ENCODE results near the gene HBA1. TPM values are rescaled to one million over a fixed set of nuclear protein-coding genes. Genes with fewer than 3 reads are reported as not detected.
A peak's percentile ranks its signal among the peaks of the same experiment; 100 is the strongest.
"Not testable (repeated sequence)": the region's sequence is repeated elsewhere in the genome, so short reads cannot be mapped to it uniquely, and the experiment has no call there.

HBA1 gene
- total RNA-seq, 1 experiment from 2014 or later: not detected

DNA sequence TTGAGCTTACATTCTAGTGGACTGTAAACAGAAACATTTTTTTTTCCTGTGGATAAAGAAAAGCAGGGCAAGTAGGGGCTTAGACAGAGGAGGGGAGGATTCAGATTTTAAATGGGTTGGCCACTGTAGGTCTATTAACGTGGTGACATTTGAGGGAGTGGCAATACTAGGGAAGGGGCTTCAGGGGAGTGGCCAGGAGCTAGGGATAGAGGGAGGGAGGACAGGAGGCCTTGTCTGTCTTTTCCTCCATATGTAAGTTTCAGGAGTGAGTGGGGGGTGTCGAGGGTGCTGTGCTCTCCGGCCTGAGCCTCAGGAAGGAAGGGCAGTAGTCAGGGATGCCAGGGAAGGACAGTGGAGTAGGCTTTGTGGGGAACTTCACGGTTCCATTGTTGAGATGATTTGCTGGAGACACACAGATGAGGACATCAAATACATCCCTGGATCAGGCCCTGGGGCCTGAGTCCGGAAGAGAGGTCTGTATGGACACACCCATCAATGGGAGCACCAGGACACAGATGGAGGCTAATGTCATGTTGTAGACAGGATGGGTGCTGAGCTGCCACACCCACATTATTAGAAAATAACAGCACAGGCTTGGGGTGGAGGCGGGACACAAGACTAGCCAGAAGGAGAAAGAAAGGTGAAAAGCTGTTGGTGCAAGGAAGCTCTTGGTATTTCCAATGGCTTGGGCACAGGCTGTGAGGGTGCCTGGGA is 17.2 kb upstream of the HBA1 start:
- DNase-seq (ENCODE audit: low spot score): no peak

DNA sequence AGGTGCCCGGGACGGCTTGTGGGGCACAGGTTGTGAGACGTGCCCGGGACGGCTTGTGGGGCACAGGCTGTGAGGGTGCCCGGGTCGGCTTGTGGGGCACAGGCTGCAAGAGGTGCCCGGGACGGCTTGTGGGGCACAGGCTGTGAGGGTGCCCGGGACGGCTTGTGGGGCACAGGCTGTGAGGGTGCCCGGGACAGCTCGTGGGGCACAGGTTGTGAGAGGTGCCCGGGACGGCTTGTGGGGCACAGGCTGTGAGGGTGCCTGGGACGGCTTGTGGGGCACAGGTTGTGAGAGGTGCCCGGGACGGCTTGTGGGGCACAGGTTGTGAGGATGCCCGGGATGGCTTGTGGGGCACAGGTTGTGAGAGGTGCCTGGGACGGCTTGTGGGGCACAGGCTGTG is 16.2 kb upstream of the HBA1 start:
- not testable (repeated sequence) for DNase-seq (ENCODE audit: low spot score)

DNA sequence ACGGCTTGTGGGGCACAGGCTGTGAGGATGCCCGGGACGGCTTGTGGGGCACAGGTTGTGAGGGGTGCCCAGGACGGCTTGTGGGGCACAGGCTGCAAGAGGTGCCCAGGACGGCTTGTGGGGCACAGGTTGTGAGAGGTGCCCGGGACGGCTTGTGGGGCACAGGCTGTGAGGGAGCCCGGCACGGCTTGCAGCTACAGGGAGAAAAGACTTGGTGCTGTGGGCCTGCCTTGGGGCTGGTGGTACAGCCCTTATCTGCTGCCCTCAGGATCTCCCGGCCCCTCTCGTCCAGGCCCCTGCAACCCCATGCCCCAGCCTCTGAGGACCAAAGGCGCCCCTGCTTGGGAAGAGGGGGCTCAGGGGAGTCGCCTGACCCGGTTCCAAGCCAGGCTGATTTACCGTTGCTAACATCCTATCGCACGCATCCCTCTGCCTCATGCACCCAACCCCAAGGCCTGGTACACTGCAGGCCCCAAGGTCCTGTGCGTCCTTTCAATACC is 15.7 kb upstream of the HBA1 start:
- DNase-seq (ENCODE audit: low spot score): no peak

DNA sequence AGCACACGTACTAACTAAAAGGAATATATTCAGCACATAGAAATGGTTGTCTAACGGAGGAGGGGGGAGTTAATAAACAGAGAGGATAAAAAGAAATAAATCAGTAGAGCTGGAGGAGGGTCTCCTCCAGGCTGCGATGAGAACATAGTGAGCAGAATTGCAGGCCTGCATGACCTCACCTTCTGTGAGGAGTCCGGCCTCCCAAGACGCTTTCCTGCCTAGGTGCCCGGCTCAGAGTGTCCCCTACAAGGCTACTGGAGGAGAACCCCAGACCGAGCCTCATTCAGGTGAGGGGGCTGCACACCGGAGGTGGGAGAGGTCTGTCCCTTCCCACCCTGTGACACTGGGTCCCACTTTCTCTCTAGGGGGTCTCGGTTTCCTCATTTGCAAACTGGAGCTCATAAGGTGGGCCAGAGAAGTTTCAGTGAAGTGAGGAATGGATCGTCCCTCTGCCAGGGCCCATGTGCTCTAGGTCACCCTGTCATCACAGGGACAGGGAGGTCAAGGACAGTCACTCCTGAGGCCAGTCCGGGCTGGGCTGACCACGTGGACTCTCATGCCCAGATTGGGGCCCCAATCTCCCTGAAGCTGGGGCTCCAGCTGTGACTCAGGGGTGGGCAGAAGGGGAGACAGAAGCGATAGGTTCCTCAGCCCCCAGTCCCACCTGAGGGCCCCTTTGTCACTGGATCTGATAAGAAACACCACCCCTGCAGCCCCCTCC is 14.0 kb upstream of the HBA1 start:
- DNase-seq (ENCODE audit: low spot score): no peak

DNA sequence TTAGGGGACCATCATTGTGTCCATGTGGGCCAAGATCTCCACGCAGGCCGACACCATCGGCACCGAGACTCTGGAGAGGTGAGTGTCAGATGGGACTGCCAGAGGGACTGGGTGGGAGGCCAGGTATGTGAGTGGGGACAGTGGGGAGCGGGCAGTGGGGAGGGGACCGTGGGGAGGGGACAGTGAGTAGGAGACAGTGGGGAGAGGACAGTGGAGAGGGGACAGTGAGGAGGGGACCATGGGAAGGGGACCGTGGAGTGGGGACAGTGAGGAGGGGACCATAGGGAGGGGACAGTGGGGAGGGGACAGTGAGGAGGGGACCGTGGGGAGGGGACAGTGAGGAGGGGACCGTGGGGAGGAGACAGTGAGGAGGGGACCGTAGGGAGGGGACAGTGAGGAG is 13.3 kb upstream of the HBA1 start:
- not testable (repeated sequence) for DNase-seq (ENCODE audit: low spot score)

DNA sequence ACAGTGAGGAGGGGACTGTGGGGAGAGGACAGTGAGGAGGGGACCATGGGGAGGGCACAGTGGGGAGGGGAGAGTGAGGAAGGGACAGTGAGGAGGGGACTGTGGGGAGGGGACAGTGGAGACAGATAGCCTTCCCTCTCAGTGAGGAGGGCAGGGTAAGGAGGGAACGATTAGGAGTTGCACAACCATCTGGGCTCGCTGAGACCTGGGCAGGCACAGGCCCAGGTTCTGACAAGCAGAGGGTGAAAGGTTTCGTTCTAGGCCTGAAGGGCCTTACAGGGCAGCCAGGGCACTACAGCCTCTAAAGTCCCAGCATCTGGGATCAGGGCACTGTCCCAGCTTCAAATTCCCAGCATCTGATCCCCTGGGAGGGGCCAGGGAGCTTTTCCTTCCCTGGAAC is 12.8 kb upstream of the HBA1 start:
- DNase-seq (ENCODE audit: low spot score): not testable (repeated sequence)

DNA sequence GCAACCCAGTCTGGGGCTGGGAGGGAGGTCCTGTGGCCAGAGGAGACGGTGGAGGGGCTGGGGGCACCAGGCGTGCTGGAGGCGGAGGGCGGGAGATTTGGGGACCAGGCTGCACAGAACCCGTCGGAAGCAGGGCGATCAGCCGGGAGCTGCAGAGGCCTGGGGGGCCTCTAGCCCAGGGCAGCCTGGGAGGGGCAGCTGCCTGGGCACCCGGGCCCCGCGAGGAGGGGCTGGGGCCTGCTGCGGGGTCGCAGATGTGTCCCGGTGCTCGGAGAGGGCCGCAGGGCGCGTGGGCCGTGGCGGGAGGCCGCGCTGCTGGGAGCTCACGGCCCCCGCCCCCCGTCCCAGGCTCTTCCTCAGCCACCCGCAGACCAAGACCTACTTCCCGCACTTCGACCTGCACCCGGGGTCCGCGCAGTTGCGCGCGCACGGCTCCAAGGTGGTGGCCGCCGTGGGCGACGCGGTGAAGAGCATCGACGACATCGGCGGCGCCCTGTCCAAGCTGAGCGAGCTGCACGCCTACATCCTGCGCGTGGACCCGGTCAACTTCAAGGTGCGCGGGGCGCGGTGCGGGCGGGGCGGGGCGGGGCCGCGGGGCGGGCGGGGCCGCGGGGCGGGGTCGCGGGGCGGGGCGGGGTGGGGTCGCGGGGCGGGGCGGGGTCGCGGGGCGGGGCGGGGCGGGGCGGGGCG is 12.2 kb upstream of the HBA1 start:
- DNase-seq (ENCODE audit: low spot score): not testable (repeated sequence)

DNA sequence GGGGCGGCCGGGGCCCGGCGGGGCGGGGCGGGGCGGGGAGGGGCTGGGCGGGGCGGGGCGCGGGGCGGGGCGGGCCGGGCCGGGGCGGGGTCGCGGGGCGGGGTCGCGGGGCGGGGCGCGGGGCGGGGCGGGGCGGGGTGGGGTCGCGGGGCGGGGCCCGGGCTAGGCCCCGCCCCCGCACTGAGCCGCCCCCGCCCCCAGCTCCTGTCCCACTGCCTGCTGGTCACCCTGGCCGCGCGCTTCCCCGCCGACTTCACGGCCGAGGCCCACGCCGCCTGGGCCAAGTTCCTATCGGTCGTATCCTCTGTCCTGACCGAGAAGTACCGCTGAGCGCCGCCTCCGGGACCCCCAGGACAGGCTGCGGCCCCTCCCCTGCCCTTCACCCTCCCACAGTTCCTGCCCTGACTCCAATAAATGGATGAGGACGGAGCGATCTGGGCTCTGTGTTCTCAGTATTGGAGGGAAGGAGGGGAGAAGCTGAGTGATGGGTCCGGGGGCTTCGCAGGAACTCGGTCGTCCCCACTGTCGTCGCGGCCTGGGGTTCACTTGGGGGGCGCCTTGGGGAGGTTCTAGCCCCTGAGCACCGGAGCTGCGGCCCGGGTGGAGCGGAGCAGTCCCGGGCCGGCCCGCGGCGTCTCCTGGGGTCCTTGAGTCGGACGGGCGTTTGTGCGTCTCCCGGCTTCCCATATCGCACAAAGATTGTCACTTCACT is 11.5 kb upstream of the HBA1 start:
- DNase-seq (ENCODE audit: low spot score): no peak

DNA sequence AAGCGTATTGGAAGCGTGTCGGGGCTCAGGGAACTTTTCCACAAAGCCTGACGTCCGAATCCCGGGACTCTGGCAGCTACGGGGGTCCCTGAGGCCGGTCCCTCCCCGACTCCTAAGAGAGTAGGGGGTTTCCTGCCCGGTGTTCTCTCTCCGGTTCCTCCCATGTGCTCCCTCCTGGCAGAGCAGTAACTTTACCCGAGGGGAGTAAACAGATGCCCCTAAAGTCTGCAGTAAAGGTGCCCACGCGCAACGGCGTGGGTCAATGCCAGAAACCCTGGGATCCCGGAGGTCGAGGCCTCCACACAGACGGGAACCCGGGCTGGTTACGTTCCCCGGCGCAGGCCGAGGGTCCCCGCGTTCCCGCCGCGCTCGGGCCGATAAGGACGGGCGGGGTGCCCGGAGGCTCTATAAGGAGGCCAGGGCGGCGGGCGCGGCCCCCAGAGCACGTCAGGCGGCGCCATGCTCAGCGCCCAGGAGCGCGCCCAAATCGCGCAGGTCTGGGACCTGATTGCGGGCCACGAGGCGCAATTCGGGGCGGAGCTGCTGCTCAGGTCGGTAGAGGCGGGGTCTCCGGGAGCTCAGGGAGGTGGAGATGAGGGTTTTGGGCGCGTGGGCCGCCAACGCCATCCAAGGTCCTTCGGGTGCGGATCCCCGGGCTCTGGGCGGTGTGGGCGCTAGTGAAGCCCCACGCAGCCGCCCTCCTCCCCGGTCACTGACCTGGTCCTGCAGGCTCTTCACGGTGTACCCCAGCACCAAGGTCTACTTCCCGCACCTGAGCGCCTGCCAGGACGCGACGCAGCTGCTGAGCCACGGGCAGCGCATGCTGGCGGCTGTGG is 10.7 kb upstream of the HBA1 start, which contains the start of gene HBM:
Gene HBM, plus strand, starts transcription at position 440 of the 836 bp plus-strand sequence. Its CDS starts 20 bp downstream, at position 460.
- no peak for DNase-seq (ENCODE audit: low spot score)

DNA sequence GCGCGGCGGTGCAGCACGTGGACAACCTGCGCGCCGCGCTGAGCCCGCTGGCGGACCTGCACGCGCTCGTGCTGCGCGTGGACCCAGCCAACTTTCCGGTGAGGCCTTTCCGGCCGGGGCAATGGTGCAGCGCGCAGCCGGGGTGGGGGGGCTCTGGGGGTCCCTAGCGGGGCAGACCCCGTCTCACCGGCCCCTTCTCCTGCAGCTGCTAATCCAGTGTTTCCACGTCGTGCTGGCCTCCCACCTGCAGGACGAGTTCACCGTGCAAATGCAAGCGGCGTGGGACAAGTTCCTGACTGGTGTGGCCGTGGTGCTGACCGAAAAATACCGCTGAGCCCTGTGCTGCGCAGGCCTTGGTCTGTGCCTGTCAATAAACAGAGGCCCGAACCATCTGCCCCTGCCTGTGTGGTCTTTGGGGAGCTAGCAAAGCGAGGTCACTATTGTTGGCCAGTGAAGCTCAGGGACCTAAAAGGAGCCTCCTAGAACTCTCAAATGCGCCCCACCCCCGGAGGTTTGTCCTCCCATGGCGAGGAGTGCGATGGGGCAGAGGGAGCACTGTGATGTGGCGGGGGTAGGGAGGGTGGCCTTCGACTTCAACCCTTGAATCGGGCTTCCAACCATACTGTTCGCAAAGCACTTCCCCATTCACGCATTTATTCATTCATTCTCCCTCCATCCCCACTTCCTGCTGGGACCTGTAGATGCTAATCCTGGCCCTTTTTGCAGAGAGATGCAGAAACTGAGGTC is 9.9 kb upstream of the HBA1 start:
- no peak for DNase-seq (ENCODE audit: low spot score)

DNA sequence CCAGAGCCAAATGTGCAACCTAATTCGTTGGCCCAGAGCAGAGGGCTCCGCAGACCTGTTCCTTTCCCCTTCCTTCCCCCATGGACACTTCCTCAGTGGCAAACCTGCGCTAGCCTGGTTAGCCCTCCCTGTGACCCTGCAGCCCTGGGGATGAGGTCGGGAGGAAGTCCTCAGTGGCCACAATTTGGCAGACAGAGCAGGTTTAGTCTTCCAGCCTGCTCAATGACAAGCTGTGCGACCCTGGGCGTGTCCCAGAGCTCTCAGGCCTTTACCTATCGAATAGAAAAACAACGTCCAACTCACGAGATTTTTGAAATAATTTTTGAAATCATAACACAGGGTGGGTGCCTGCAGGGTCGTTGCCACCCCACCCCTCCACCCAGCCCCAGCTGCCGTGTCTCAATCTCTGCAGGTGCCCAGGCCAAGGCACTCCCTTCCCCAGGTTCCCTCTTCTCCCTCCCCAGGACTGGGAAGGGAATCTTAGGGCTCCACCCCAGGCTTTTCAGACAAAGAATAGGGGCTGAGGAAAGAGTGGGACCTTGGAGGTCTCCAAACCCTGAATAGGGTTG is 9.3 kb upstream of the HBA1 start:
- DNase-seq (ENCODE audit: low spot score): no peak

DNA sequence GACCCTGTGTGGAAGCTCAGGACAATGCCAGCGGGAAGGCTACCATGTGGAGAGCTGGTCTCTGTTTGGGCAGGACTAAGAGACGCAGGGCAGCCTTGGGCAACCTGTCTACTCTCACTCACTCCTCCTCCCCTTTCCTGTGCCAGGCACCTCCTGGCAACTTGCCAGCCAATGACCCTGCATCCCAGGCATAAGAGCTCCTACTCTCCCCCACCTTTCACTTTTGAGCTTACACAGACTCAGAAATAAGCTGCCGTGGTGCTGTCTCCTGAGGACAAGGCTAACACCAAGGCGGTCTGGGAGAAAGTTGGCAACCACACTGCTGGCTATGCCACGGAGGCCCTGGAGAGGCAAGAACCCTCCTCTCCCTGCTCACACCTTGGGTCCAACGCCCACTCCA is 8.1 kb upstream of the HBA1 start:
- no peak for DNase-seq (ENCODE audit: low spot score)

DNA sequence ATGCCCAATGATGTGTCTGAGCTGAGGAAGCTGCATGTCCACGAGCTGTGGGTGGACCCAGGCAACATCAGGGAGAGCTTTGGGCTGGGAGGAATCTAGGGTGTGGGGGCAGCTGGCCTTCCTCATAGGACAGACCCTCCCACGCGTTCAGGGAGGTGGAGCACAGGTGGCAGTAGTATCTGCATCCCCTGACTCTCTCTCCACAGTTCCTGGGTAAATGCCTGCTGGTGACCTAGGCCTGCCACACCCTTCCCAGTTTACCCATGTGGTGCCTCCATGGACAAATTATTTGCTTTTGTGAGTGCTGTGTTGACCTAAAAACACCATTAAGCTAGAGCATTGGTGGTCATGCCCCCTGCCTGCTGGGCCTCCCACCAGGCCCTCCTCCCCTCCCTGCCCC is 7.5 kb upstream of the HBA1 start:
- DNase-seq (ENCODE audit: low spot score): no peak

DNA sequence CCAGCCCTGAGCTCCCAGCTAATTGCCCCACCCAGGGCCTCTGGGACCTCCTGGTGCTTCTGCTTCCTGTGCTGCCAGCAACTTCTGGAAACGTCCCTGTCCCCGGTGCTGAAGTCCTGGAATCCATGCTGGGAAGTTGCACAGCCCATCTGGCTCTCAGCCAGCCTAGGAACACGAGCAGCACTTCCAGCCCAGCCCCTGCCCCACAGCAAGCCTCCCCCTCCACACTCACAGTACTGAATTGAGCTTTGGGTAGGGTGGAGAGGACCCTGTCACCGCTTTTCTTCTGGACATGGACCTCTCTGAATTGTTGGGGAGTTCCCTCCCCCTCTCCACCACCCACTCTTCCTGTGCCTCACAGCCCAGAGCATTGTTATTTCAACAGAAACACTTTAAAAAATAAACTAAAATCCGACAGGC is 6.4 kb upstream of the HBA1 start:
- peak; percentile 49 for DNase-seq (ENCODE audit: low spot score)

DNA sequence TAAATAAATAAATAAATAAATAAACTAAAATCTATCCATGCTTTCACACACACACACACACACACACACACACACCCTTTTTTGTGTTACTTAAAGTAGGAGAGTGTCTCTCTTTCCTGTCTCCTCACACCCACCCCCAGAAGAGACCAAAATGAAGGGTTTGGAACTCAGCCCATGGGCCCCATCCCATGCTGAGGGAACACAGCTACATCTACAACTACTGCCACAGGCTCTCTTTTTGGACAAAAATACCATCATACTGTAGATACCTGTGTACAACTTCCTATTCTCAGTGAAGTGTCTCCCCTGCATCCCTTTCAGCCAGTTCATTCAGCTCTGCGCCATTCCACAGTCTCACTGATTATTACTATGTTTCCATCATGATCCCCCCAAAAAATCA is 5.7 kb upstream of the HBA1 start:
- DNase-seq (ENCODE audit: low spot score): no peak

DNA sequence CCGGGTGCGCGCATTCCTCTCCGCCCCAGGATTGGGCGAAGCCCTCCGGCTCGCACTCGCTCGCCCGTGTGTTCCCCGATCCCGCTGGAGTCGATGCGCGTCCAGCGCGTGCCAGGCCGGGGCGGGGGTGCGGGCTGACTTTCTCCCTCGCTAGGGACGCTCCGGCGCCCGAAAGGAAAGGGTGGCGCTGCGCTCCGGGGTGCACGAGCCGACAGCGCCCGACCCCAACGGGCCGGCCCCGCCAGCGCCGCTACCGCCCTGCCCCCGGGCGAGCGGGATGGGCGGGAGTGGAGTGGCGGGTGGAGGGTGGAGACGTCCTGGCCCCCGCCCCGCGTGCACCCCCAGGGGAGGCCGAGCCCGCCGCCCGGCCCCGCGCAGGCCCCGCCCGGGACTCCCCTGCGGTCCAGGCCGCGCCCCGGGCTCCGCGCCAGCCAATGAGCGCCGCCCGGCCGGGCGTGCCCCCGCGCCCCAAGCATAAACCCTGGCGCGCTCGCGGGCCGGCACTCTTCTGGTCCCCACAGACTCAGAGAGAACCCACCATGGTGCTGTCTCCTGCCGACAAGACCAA is 4.0 kb upstream of the HBA1 start, which contains the start of gene HBA2:
Gene HBA2, plus strand, starts transcription at position 503 of the 568 bp plus-strand sequence. Its CDS starts 37 bp downstream, at position 540.
- DNase-seq (ENCODE audit: low spot score): not testable (repeated sequence)

DNA sequence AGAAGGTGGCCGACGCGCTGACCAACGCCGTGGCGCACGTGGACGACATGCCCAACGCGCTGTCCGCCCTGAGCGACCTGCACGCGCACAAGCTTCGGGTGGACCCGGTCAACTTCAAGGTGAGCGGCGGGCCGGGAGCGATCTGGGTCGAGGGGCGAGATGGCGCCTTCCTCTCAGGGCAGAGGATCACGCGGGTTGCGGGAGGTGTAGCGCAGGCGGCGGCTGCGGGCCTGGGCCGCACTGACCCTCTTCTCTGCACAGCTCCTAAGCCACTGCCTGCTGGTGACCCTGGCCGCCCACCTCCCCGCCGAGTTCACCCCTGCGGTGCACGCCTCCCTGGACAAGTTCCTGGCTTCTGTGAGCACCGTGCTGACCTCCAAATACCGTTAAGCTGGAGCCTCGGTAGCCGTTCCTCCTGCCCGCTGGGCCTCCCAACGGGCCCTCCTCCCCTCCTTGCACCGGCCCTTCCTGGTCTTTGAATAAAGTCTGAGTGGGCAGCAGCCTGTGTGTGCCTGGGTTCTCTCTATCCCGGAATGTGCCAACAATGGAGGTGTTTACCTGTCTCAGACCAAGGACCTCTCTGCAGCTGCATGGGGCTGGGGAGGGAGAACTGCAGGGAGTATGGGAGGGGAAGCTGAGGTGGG is 3.1 kb upstream of the HBA1 start:
- not testable (repeated sequence) for DNase-seq (ENCODE audit: low spot score)

DNA sequence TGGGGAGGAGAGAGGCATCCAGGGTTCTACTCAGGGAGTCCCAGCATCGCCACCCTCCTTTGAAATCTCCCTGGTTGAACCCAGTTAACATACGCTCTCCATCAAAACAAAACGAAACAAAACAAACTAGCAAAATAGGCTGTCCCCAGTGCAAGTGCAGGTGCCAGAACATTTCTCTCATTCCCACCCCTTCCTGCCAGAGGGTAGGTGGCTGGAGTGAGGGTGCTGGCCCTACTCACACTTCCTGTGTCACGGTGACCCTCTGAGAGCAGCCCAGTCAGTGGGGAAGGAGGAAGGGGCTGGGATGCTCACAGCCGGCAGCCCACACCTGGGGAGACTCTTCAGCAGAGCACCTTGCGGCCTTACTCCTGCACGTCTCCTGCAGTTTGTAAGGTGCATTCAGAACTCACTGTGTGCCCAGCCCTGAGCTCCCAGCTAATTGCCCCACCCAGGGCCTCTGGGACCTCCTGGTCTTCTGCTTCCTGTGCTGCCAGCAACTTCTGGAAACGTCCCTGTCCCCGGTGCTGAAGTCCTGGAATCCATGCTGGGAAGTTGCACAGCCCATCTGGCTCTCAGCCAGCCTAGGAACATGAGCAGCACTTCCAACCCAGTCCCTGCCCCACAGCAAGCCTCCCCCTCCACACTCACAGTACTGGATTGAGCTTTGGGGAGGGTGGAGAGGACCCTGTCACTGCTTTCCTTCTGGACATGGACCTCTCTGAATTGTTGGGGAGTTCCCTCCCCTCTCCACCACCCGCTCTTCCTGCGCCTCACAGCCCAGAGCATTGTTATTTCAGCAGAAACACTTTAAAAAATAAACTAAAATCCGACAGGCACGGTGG is 2.3 kb upstream of the HBA1 start:
- DNase-seq (ENCODE audit: low spot score): not testable (repeated sequence)

Measured in A172 (cell line).